Psoas muscle (tissue), 8 donors: Measurements from ENCODE around the gene ROR2. TPM values are rescaled to one million over a fixed set of nuclear protein-coding genes. Genes with fewer than 3 reads are reported as not detected.

ENCODE experiments used
- ATAC-seq, 4 donors: fragments of 200-7000 bp; cut with Tn5 transposase; one replicate each; pipeline ENCODE4 v1.9.1; 2020; ENCODE audit warnings: moderate library complexity in 3 of 4, mild to moderate bottlenecking in 2 of 4
- DNase-seq, 2 donors: peaks; one replicate each; pipeline ENCODE4 v3.0.0-alpha.2; 2020
- H3K27ac ChIP-seq: fragments of 200-600 bp; one replicate; pipeline ENCODE4 v1.8.0; 2022
- H3K27me3 ChIP-seq, 3 donors: fragments of 200-600 bp in 1 of 3; one replicate each; pipeline versions ENCODE4 v1.6.1 to v1.8.0; 2013 to 2022; ENCODE audit warnings: low read length in 2 of 3, mild to moderate bottlenecking in 2 of 3, moderate library complexity in 1 of 3; ENCODE audit not compliant: insufficient read depth in 3 of 3
- H3K36me3 ChIP-seq, 2 donors: fragments of 200-600 bp in 1 of 2; one replicate each; pipeline versions ENCODE4 v1.6.1 to v1.8.0; 2013 to 2022; ENCODE audit warnings: low read depth in 1 of 2, mild to moderate bottlenecking in 1 of 2, moderate library complexity in 1 of 2; ENCODE audit not compliant: insufficient read depth in 1 of 2
- H3K4me1 ChIP-seq: fragments of 200-600 bp; one replicate; pipeline ENCODE4 v1.8.0; 2022
- H3K4me3 ChIP-seq: fragments of 200-600 bp; one replicate; pipeline ENCODE4 v1.8.0; 2022; ENCODE audit warnings: mild to moderate bottlenecking
- H3K9me3 ChIP-seq: fragments of 200-600 bp; one replicate; pipeline ENCODE4 v1.8.0; 2022
- WGBS, 3 donors: extraction: QIAGEN DNeasy Blood & Tissue Kit; methylation state at CpG; one replicate each; pipeline versions ENCODE4 v1.1.6 to v1.1.7; 2013; 5-methylcytosine and 5-hydroxymethylcytosine counted together
- intact Hi-C, 2 donors: fragments of 100-400 bp; cut with DNase I; formaldehyde crosslinking; loops; one replicate each; pipeline versions ENCODE4 v1.11.0 to v1.14.2; 2022
- polyA plus RNA-seq, 3 donors: library from polyadenylated mRNA; stranded (reverse); fragments of 200-250 nt; gene quantifications; one replicate each; pipeline ENCODE4 v1.2.3, GENCODE V29; 2013
- total RNA-seq, 4 donors: library from RNA; stranded (reverse); fragmentation: NEBNext Ultra II Directional in 2 of 4; extraction: Animal tissue kit (Norgen Biotek cat#: 25700) in 2 of 4; gene quantifications; one replicate each; pipeline versions ENCODE4 v1.2.1 to v1.2.4, GENCODE V29; 2021 to 2023
- TF ChIP-seq, protein P1 (sequence below): fragments of 200-600 bp; IDR thresholded peaks from one replicate; pipeline ENCODE4 v1.8.0; 2022; ENCODE audit warnings: antibody characterized with exemption
- donor health status: healthy with polysubstance abuse.
- donor health status: DM: no; HTN: no; CAD: no; lungs with moderate emphysema.
- donor health status: Bipolar disorder and iron deficiency.
- donor health status: healthy.
- donor health status: DM: yes; HTN: yes; CAD: no.
- donor health status: DM: no; HTN: no; CAD: no.
- donor health status: DM: no; HTN: no; CAD: no.
- donor health status: DM: yes; HTN: yes; CAD: no.

The ROR2 gene
- total and polyA plus RNA-seq, 7 donors: 0.05 to 0.52 (median 0.15) TPM

DNA sequence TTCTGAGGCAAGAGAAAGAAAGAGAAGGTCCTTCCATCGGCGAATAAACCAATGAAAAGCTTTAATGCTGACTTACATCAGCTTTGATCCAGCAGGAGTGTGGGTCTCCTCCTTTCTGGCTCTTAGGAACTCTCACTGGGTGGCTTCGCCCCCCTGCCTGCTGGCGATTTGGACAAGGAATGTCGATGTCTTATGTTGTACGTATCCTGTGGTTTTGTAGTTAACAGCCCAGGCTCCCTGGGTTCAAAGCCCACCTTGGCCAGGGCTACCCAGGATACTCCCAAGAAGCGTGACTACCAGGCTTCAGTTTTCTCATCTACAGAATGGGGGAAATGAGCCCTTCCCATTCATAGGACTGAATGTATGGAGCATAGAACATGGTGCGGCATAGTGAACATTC, 124.2 kb downstream of the ROR2 start:
- H3K4me3 ChIP-seq: no peak overlapping the region
- no peaks in the 10 kb centered on the region for H3K9me3 ChIP-seq
- WGBS, 3 donors: 80 to 87% (median 86%) methylated on average over 8 of the region's 8 CpGs
- TF ChIP-seq, protein P1, sequence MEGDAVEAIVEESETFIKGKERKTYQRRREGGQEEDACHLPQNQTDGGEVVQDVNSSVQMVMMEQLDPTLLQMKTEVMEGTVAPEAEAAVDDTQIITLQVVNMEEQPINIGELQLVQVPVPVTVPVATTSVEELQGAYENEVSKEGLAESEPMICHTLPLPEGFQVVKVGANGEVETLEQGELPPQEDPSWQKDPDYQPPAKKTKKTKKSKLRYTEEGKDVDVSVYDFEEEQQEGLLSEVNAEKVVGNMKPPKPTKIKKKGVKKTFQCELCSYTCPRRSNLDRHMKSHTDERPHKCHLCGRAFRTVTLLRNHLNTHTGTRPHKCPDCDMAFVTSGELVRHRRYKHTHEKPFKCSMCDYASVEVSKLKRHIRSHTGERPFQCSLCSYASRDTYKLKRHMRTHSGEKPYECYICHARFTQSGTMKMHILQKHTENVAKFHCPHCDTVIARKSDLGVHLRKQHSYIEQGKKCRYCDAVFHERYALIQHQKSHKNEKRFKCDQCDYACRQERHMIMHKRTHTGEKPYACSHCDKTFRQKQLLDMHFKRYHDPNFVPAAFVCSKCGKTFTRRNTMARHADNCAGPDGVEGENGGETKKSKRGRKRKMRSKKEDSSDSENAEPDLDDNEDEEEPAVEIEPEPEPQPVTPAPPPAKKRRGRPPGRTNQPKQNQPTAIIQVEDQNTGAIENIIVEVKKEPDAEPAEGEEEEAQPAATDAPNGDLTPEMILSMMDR: no peak
- H3K36me3 ChIP-seq: no peaks in the 10 kb centered on the region
- ATAC-seq (no peak), DNase-seq (no peak)
- peaks cover 0 to 7% (median 0%) of the 10 kb centered on the region in 3 donors for H3K27me3 ChIP-seq
- intact Hi-C loops: no loop called here
- no peaks in the 10 kb centered on the region for H3K4me1 ChIP-seq
- H3K27ac ChIP-seq: no peak overlapping the region

DNA sequence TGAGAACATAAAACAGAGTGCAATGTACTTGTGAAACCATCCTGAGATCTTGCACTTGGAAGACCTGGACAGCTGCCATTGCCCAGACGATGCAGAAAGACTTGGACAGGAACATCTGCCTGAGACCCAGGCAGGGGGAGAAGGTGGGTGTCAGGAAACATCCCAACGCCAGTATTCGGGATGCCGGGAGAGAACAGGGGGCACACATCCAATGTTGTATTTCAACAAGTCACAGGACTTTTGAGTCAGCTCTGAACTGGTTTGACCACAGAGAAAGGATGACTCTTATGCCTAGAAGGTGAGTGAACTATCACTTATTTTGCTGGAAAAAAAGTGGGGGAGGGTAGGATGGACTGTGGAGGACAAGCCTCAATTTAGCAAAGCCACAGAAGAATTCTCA, 124.6 kb downstream of the ROR2 start:
- Histone ChIP-seq H3K36me3 (no peaks in the 10 kb centered on the region), H3K4me3 (no peak overlapping the region), H3K27ac (no peak overlapping the region), H3K27me3 (peaks cover 0 to 7% (median 0%) of the 10 kb centered on the region in 3 donors), H3K9me3 (no peaks in the 10 kb centered on the region), H3K4me1 (no peaks in the 10 kb centered on the region)
- intact Hi-C loops: no loop called here
- 20 to 29% (median 25%) methylated on average over 4 of the region's 4 CpGs for WGBS, 3 donors
- ATAC-seq (no peak), DNase-seq (peak in 1 of 2 donors; percentile 32)
- TF ChIP-seq, protein P1: no peak

DNA sequence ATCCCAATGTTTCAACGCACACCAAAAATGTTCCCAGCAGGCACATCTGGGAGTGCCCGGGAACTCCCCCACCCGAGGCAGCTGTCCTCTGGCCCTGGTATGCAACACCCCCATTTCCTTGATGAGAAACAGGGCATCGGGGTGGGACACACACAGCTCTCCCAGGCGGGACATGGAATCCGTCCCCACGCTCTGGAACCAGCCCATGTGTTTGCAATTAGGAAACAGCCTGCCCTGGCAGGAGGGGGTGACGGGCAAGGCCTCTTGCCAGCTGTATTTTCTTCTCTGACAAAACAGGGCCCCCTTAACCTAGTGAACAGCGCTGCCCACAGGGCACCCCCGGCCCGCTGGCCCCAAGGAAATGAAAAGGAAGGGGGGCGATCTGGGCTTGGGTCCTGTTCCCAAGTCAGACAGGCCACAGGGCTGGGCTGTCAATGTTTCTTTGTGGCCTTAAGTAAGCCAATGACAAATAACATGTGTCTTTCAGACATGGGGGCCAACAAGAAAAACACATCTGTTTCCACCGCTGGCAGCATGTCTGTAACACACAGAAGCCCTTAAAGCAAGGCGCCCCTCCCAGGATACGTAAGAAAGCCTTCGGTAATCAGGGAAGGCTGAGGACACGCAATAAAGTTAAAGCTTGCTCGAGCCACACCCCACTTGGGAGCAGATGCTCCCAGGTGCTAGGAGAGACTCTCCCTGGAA, 125.3 kb downstream of the ROR2 start:
- intact Hi-C loops: no loop called here
- H3K4me1 ChIP-seq: no peaks in the 10 kb centered on the region
- H3K36me3 ChIP-seq: no peaks in the 10 kb centered on the region
- DNase-seq: peak in 1 of 2 donors; percentile 30
- no peak overlapping the region for H3K27ac ChIP-seq
- 20 to 33% (median 25%) methylated on average over 18 of the region's 18 CpGs for WGBS, 3 donors
- no peak for ATAC-seq
- no peak overlapping the region for H3K4me3 ChIP-seq
- TF ChIP-seq, protein P1: no peak
- H3K27me3 ChIP-seq: peaks cover 0 to 7% (median 0%) of the 10 kb centered on the region in 3 donors
- no peaks in the 10 kb centered on the region for H3K9me3 ChIP-seq

DNA sequence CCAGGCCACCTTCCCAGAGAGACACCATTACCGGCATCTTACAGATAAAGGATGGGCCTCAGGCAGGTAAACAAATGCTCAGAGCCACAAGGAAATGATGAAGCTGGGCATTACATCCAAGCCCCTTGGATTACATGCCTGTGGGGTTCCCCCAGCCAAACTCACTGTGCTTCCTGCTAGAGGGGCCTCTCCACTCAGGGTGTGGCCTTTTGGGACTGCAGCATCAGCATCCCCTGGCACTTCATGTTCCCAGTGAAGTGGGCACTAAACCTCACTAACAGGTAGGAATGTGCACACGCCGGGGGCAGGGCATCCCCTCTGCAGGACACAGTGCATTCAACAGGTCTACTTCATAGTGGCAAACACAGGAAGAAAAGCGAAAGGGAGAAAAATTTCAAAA, 125.9 kb downstream of the ROR2 start:
- Histone ChIP-seq H3K9me3 (no peaks in the 10 kb centered on the region), H3K4me1 (no peaks in the 10 kb centered on the region), H3K27ac (no peak overlapping the region), H3K4me3 (no peak overlapping the region), H3K36me3 (no peaks in the 10 kb centered on the region), H3K27me3 (peaks cover 0 to 13% (median 0%) of the 10 kb centered on the region in 3 donors)
- intact Hi-C loops: no loop called here
- no peak for DNase-seq
- WGBS, 3 donors: 67 to 77% (median 67%) methylated on average over 4 of the region's 4 CpGs
- ATAC-seq: no peak
- TF ChIP-seq, protein P1: no peak
